HCT116 (cell line): ENCODE measurements around the gene IGFBP1. TPM values are rescaled to one million over a fixed set of nuclear protein-coding genes. Genes with fewer than 3 reads are reported as not detected.

Experiments used
- ATAC-seq: fragments of 200-7000 bp; cut with Tn5 transposase; 2 replicates; pipeline ENCODE4 v1.9.1; 2020; ENCODE audit warnings: mild to moderate bottlenecking, moderate library complexity
- BruUV-seq: library from RNA; stranded (reverse); fragments of 400-500 nt; replicated peaks from 2 replicates; lab custom pipeline; 2021; lab: Mats Ljungman, UMichigan
- CTCF ChIA-PET: fragments of 300-600 bp; sonication (Branson Sonifier 250); formaldehyde crosslinking; loops from one replicate; lab custom pipeline; 2021; ENCODE audit warnings: antibody characterized with exemption; lab: Charles Lee
- POLR2A ChIA-PET: fragments of 300-600, 350-600 bp; sonication (Branson Sonifier 250); formaldehyde crosslinking; loops from one replicate; lab custom pipeline; 2021; ENCODE audit warnings: antibody characterized with exemption; lab: Charles Lee
- RAD21 ChIA-PET, 2 experiments: fragments of 300-600 bp; sonication (Branson Sonifier 250); formaldehyde crosslinking; loops; one replicate each; lab custom pipeline; 2023; ENCODE audit warnings: low total read pairs in 2 of 2; ENCODE audit not compliant: uncharacterized antibody in 2 of 2, unreplicated experiment in 2 of 2, low non-redundant PET in 1 of 2; lab: Charles Lee
- DNase-seq: peaks from one replicate; pipeline ENCODE4 v3.0.0-alpha.2; 2010; ENCODE audit warnings: low read depth, low spot score
- H2AFZ ChIP-seq: fragments of 200-600 bp; shearing (Covaris generic), sonication (generic); 2 replicates; pipeline ENCODE4 v1.6.1; 2017; ENCODE audit warnings: low read depth, mixed run types, mixed read lengths, antibody characterized with exemption, low read length; ENCODE audit not compliant: poor library complexity, severe bottlenecking
- H3K27ac ChIP-seq: 2 replicates; pipeline ENCODE4 v1.5.1; 2012; ENCODE audit warnings: low read depth, low read length
- H3K27me3 ChIP-seq: fragments of 200-600 bp; sonication (generic); 2 replicates; pipeline ENCODE4 v1.6.1; 2016; ENCODE audit warnings: mixed run types, low read length, mixed read lengths; ENCODE audit not compliant: insufficient read depth
- H3K36me3 ChIP-seq, 2 experiments: fragments of 200-500 bp in 1 of 2; fragments of 200-600 bp in 1 of 2; sonication (Bioruptor generic) in 1 of 2; sonication (generic) in 1 of 2; 2 replicates each; pipeline versions ENCODE4 v1.5.1 to v1.6.1; 2014 to 2016; ENCODE audit warnings: low read length in 2 of 2, inconsistent platforms in 1 of 2, mixed read lengths in 1 of 2, mixed run types in 1 of 2; ENCODE audit not compliant: insufficient read depth in 2 of 2, control insufficient read depth in 1 of 2
- H3K4me1 ChIP-seq, 2 experiments: fragments of 200-600 bp in 1 of 2; sonication (generic) in 1 of 2; 2 replicates each; pipeline versions ENCODE4 v1.5.1 to v1.6.1; 2012 to 2017; ENCODE audit warnings: low read length in 2 of 2, inconsistent platforms in 1 of 2, mild to moderate bottlenecking in 1 of 2, mixed read lengths in 1 of 2, mixed run types in 1 of 2, moderate library complexity in 1 of 2; ENCODE audit not compliant: insufficient read depth in 2 of 2, control insufficient read depth in 1 of 2
- H3K4me2 ChIP-seq: fragments of 200-600 bp; sonication (generic); 2 replicates; pipeline ENCODE4 v1.6.1; 2017; ENCODE audit warnings: mixed run types, low read length, mixed read lengths
- H3K4me3 ChIP-seq, 2 experiments: fragments of 200-600 bp in 1 of 2; sonication (generic) in 1 of 2; replicated peaks in 1 of 2; 2 replicates each; pipeline ENCODE4 v1.5.1; 2011 to 2016; ENCODE audit warnings: low read length in 2 of 2, control low read depth in 1 of 2, low read depth in 1 of 2, mild to moderate bottlenecking in 1 of 2, mixed read lengths in 1 of 2, mixed run types in 1 of 2
- H3K79me2 ChIP-seq: fragments of 200-600 bp; sonication (generic); 2 replicates; pipeline ENCODE4 v1.6.1; 2017; ENCODE audit warnings: mild to moderate bottlenecking, mixed run types, low read length, moderate library complexity, mixed read lengths; ENCODE audit not compliant: insufficient read depth
- H3K9ac ChIP-seq: fragments of 200-600 bp; sonication (generic); 2 replicates; pipeline ENCODE4 v1.6.1; 2016; ENCODE audit warnings: low read length, mixed read lengths
- H3K9me2 ChIP-seq: fragments of 200-600 bp; sonication (generic), shearing (Covaris generic); 2 replicates; pipeline ENCODE4 v1.6.1; 2017; ENCODE audit warnings: mixed run types, mild to moderate bottlenecking, moderate library complexity; ENCODE audit not compliant: insufficient read depth
- H3K9me3 ChIP-seq, 2 experiments: fragments of 200-500 bp in 1 of 2; fragments of 200-600 bp in 1 of 2; sonication (Bioruptor generic) in 1 of 2; sonication (generic) in 1 of 2; 2 replicates each; pipeline ENCODE4 v1.6.1; 2014 to 2017; ENCODE audit warnings: low read length in 2 of 2, mixed read lengths in 2 of 2, inconsistent platforms in 1 of 2, low read depth in 1 of 2, mild to moderate bottlenecking in 1 of 2, mixed run types in 1 of 2, moderate library complexity in 1 of 2; ENCODE audit not compliant: control insufficient read depth in 1 of 2, insufficient read depth in 1 of 2
- H4K20me1 ChIP-seq: fragments of 200-600 bp; sonication (generic), shearing (Covaris generic); 2 replicates; pipeline ENCODE4 v1.6.1; 2017; ENCODE audit warnings: mixed run types, mild to moderate bottlenecking, moderate library complexity; ENCODE audit not compliant: insufficient read depth
- CBX3 ChIP-seq: IDR thresholded peaks from 2 replicates; pipeline ENCODE4 v1.6.1; 2012; ENCODE audit warnings: low read depth
- CTCF ChIP-seq, 3 experiments: fragments of 200-600 bp in 1 of 3; sonication (generic) in 1 of 3; IDR thresholded peaks in 2 of 3; conservative IDR thresholded peaks in 1 of 3; 2 replicates each; pipeline ENCODE4 v1.5.1; 2012 to 2017; ENCODE audit warnings: low read depth in 2 of 3, low read length in 2 of 3, antibody characterized with exemption in 1 of 3, borderline replicate concordance in 1 of 3, control low read depth in 1 of 3, mild to moderate bottlenecking in 1 of 3, mixed read lengths in 1 of 3, mixed run types in 1 of 3, moderate library complexity in 1 of 3; ENCODE audit not compliant: insufficient read depth in 1 of 3
- EGR1 ChIP-seq: IDR thresholded peaks from 2 replicates; pipeline ENCODE4 v1.6.1; 2012; ENCODE audit warnings: low read depth
- ELF1 ChIP-seq: IDR thresholded peaks from 2 replicates; pipeline ENCODE4 v1.6.1; 2012; ENCODE audit warnings: low read depth, borderline replicate concordance
- EZH2phosphoT487 ChIP-seq: fragments of 200-600 bp; IDR thresholded peaks from 2 replicates; pipeline ENCODE4 v1.6.1; 2018; ENCODE audit warnings: antibody characterized with exemption, borderline replicate concordance
- FOSL1 ChIP-seq: IDR thresholded peaks from 2 replicates; pipeline ENCODE4 v1.6.1; 2012; ENCODE audit warnings: low read depth
- POLR2A ChIP-seq: IDR thresholded peaks from 2 replicates; pipeline ENCODE4 v1.7.0; 2011; ENCODE audit warnings: borderline replicate concordance; ENCODE audit not compliant: insufficient read depth, insufficient read length; ENCODE audit errors: extremely low read depth
- POLR2AphosphoS5 ChIP-seq: IDR thresholded peaks from 2 replicates; pipeline ENCODE4 v1.6.1; 2011; ENCODE audit warnings: mild to moderate bottlenecking, low read depth, low read length, moderate library complexity
- RAD21 ChIP-seq: IDR thresholded peaks from 2 replicates; pipeline ENCODE4 v1.6.1; 2012; ENCODE audit warnings: low read depth, mild to moderate bottlenecking
- SIN3A ChIP-seq: IDR thresholded peaks from 2 replicates; pipeline ENCODE4 v1.6.1; 2012; ENCODE audit warnings: low read depth
- SP1 ChIP-seq: IDR thresholded peaks from 2 replicates; pipeline ENCODE4 v1.6.1; 2012; ENCODE audit warnings: low read depth
- TCF7L2 ChIP-seq: IDR thresholded peaks from 2 replicates; pipeline ENCODE4 v1.7.0; 2011; ENCODE audit warnings: borderline replicate concordance, inconsistent platforms; ENCODE audit not compliant: insufficient read depth, insufficient read length; ENCODE audit errors: extremely low read depth
- ZNF274 ChIP-seq: fragments of 200-500 bp; sonication (Bioruptor generic); IDR thresholded peaks from 2 replicates; pipeline ENCODE4 v1.6.1; 2014; ENCODE audit warnings: mild to moderate bottlenecking, low read depth, low read length, inconsistent platforms
- intact Hi-C: fragments of 100-400 bp; cut with micrococcal nuclease; formaldehyde crosslinking; loops from 2 replicates; pipeline ENCODE4 v1.10.0; 2022
- total RNA-seq: library from RNA; stranded (reverse); gene quantifications from one replicate; pipeline ENCODE4 v1.2.1, GENCODE V29; 2021; ENCODE audit not compliant: unreplicated experiment
- TF ChIP-seq, protein P1 (sequence below): IDR thresholded peaks from 2 replicates; pipeline ENCODE4 v1.6.1; 2011; ENCODE audit warnings: mild to moderate bottlenecking, low read length, moderate library complexity; ENCODE audit not compliant: insufficient replicate concordance; ENCODE audit errors: extremely low read depth
- TF ChIP-seq, protein P2 (sequence below): IDR thresholded peaks from 2 replicates; pipeline ENCODE4 v1.6.1; 2012

The IGFBP1 gene
- total RNA-seq, 1 experiment from 2014 or later, result 0.20 TPM

DNA sequence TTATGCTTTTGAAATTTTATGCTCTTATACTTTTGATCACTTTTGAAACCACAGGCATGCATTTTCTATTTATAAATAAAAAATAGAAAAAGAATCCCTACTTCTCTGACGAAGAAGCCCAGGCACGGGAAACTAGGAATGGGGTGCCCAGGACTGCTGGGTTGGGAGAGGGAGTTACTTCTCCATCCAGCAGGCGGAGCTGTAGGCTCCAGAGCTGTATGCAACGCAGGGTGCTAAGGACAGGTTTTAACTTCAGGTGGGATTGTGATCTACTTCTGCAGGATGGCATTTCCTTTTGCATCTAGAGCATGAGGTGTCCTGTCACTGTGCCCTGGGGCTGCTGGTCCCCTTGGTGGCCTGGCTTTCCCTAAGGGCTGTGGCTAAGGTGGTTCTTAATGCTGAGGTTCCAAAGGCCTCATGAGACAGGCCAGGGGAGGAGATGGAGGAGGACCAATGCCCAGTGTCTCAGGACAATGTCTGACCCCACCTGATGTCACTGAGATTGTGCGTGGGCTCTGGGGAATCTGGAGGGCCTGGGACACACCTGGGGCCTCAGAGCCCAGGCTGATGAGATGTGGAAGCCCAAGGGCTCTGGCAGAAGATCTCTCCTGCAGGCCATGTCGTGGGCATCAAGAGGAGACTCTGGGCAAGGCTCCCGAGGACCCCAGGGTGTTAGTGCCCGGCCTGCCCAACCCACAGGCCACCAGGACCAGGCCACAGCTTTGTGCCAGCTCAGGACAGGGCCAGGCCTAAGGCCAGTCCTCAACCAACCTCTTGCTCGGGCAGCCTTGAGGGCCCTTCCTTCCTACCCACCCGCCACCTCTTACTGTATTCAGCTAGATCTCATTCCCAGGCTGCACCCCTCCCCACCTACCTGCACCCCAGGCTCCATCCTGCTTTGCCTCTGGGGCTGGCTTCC is 15.9 kb upstream of the IGFBP1 start:
- CTCF ChIA-PET, result interaction anchor here (0.7 to 1.5 kb wide), 2 partner anchors 30 to 1308 kb away, joined by 3 read pairs; no protein-coding TSS in a partner anchor
- ATAC-seq, result peak; percentile 94
- Histone ChIP-seq H3K9me2 (no peaks in the 10 kb centered on the region), H3K4me2 (no peak overlapping the region), H3K27me3 (no peaks in the 10 kb centered on the region), H3K79me2 (no peaks in the 10 kb centered on the region), H3K9ac (no peak overlapping the region), H3K36me3 (no peaks in the 10 kb centered on the region), H3K4me1 (peaks cover 0 to 17% of the 10 kb centered on the region in 2 experiments; a peak in 2 of 4 replicates), H3K27ac (no peak overlapping the region; the same call in 1 of the 2 replicates), H2AFZ (peak overlapping the region; percentile 29), H4K20me1 (no peaks in the 10 kb centered on the region)
- RAD21 ChIA-PET, result no interaction called here
- POLR2A ChIA-PET, result no interaction called here
- intact Hi-C loops, result loop anchor here (5.0 kb wide), 1 partner anchor 1310 kb away; no protein-coding TSS in a partner anchor
- peak; percentile 23 to 85 (median 62); a peak in 4 of 6 replicates for TF ChIP-seq CTCF (IDR thresholded peaks at IDR 0.05 in 2 of 3, conservative IDR thresholded peaks at IDR 0.05 in 1 of 3; ENCODE audit: borderline replicate concordance in 1 of 3, insufficient read depth in 1 of 3, low read depth in 2 of 3, low read length in 2 of 3)
- peak; percentile 40 for TF ChIP-seq RAD21
- TF ChIP-seq EGR1, result no peak
- TF ChIP-seq, all 23 proteins: peak for 2
- Histone ChIP-seq H3K9me3 (no peaks in the 10 kb centered on the region), H3K4me3 (no peak overlapping the region)
- BruUV-seq, result no TSS peak
- no peak for DNase-seq

GRCh38 chr7:45873035-45873354 is 15.3 kb upstream of the IGFBP1 start, which contains the start of gene CCDC201:
CCDC201 (minus strand) TSS chr7:45873082; CDS start chr7:45873007, 75 bp downstream.
- ChIA-PET RAD21 (no interaction called here), CTCF (no interaction called here), POLR2A (no interaction called here)
- Histone ChIP-seq H3K4me2 (no peak within 1 kb of the TSS), H3K79me2 (no peaks in the 10 kb centered on the region), H2AFZ (peak within 1 kb of the TSS; percentile 29), H3K9ac (no peak within 1 kb of the TSS), H3K4me1 (peaks cover 0 to 17% of the 10 kb centered on the region in 2 experiments; a peak in 2 of 4 replicates), H3K27me3 (no peaks in the 10 kb centered on the region), H3K9me3 (no peaks in the 10 kb centered on the region), H3K36me3 (no peaks in the 10 kb centered on the region), H3K27ac (no peak within 1 kb of the TSS; the same call in 1 of the 2 replicates), H3K4me3 (no peak within 1 kb of the TSS), H4K20me1 (no peaks in the 10 kb centered on the region), H3K9me2 (no peaks in the 10 kb centered on the region)
- intact Hi-C loops, result loop anchor here (5.0 kb wide), 1 partner anchor 1309 kb away; no protein-coding TSS in a partner anchor
- BruUV-seq, result no TSS peak
- DNase-seq (no peak), ATAC-seq (no peak)
- no peak for TF ChIP-seq POLR2A
- TF ChIP-seq SIN3A, result no peak
- TF ChIP-seq, protein P1, sequence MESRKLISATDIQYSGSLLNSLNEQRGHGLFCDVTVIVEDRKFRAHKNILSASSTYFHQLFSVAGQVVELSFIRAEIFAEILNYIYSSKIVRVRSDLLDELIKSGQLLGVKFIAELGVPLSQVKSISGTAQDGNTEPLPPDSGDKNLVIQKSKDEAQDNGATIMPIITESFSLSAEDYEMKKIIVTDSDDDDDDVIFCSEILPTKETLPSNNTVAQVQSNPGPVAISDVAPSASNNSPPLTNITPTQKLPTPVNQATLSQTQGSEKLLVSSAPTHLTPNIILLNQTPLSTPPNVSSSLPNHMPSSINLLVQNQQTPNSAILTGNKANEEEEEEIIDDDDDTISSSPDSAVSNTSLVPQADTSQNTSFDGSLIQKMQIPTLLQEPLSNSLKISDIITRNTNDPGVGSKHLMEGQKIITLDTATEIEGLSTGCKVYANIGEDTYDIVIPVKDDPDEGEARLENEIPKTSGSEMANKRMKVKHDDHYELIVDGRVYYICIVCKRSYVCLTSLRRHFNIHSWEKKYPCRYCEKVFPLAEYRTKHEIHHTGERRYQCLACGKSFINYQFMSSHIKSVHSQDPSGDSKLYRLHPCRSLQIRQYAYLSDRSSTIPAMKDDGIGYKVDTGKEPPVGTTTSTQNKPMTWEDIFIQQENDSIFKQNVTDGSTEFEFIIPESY, result no peak
- no peak for TF ChIP-seq ZNF274
- TF ChIP-seq, protein P2, sequence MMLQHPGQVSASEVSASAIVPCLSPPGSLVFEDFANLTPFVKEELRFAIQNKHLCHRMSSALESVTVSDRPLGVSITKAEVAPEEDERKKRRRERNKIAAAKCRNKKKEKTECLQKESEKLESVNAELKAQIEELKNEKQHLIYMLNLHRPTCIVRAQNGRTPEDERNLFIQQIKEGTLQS, result no peak
- no peak for TF ChIP-seq SP1
- TF ChIP-seq EZH2phosphoT487, result no peak
- no peak for TF ChIP-seq CBX3
- TF ChIP-seq TCF7L2, result no peak
- TF ChIP-seq ELF1, result no peak
- TF ChIP-seq POLR2AphosphoS5, result no peak
- no peak for TF ChIP-seq FOSL1
